Upper lobe of left lung (tissue), 6 donors: ENCODE data around the gene MXD3. TPM values are rescaled to one million over a fixed set of nuclear protein-coding genes. Genes with fewer than 3 reads are reported as not detected.

Source experiments
- ATAC-seq, 2 donors: fragments of 200-7000 bp; cut with Tn5 transposase; one replicate each; pipeline ENCODE4 v1.9.1; 2022; ENCODE audit warnings: mild to moderate bottlenecking in 2 of 2, moderate library complexity in 2 of 2; ENCODE audit not compliant: low FRiP score in 2 of 2
- DNase-seq, 2 donors: peaks; one replicate each; pipeline ENCODE4 v3.0.0-alpha.2; 2019 to 2020
- H3K27ac ChIP-seq, 4 donors: fragments of 200-600 bp; sonication (generic); one replicate each; pipeline ENCODE4 v1.5.1; 2016 to 2019
- H3K27me3 ChIP-seq, 4 donors: fragments of 200-600 bp; sonication (generic); one replicate each; pipeline ENCODE4 v1.5.1; 2017 to 2019
- H3K36me3 ChIP-seq, 4 donors: fragments of 200-600 bp; sonication (generic); one replicate each; pipeline ENCODE4 v1.5.1; 2016 to 2019
- H3K4me1 ChIP-seq, 4 donors: fragments of 200-600 bp; sonication (generic); one replicate each; pipeline ENCODE4 v1.5.1; 2018 to 2019
- H3K4me3 ChIP-seq, 4 donors: fragments of 200-600 bp; sonication (generic); one replicate each; pipeline ENCODE4 v1.5.1; 2017 to 2019; ENCODE audit warnings: mild to moderate bottlenecking in 2 of 4, moderate library complexity in 1 of 4
- H3K9me3 ChIP-seq, 4 donors: fragments of 200-600 bp; sonication (generic); one replicate each; pipeline ENCODE4 v1.5.1; 2018 to 2019
- EP300 ChIP-seq, 4 donors: sonication (generic); formaldehyde crosslinking; IDR thresholded peaks; one replicate each; pipeline ENCODE4 v1.5.1; 2017; ENCODE audit warnings: antibody characterized with exemption in 4 of 4, control low read depth in 2 of 4
- POLR2A ChIP-seq, 4 donors: fragments of 450-650 bp; IDR thresholded peaks; one replicate each; pipeline ENCODE4 v1.5.1; 2016 to 2017; ENCODE audit warnings: antibody characterized with exemption in 4 of 4, mild to moderate bottlenecking in 2 of 4
- POLR2AphosphoS5 ChIP-seq, 2 donors: sonication (generic); formaldehyde crosslinking; IDR thresholded peaks; one replicate each; pipeline ENCODE4 v1.5.1; 2017; ENCODE audit warnings: antibody characterized with exemption in 2 of 2
- WGBS, 2 donors: methylation state at CpG; one replicate each; pipeline ENCODE4 v1.1.5; 2017 to 2018; 5-methylcytosine and 5-hydroxymethylcytosine counted together
- total RNA-seq, 6 donors: library from RNA; depleted of rRNA in 4 of 6; stranded (reverse); fragments of >200 nt in 4 of 6; gene quantifications; one replicate each; pipeline versions ENCODE4 v1.1.0 to v1.2.1, GENCODE V29; 2016 to 2021
- TF ChIP-seq, protein P1 (sequence below), 6 experiments: fragments of 450-650 bp in 4 of 6; fragments of 200-600 bp in 2 of 6; sonication (generic) in 2 of 6; IDR thresholded peaks; one replicate each; pipeline ENCODE4 v1.5.1; 2016 to 2019; ENCODE audit warnings: antibody characterized with exemption in 6 of 6
- donor health status: DM: no; HTN: no; CAD: no; lungs with moderate emphysema.
- donor health status: DM: no; HTN: yes; CAD: no; lungs with severe emphysema.

MXD3 gene
- total RNA-seq, 6 donors from 2014 or later: 8.8 to 29.5 (median 13.6) TPM

DNA sequence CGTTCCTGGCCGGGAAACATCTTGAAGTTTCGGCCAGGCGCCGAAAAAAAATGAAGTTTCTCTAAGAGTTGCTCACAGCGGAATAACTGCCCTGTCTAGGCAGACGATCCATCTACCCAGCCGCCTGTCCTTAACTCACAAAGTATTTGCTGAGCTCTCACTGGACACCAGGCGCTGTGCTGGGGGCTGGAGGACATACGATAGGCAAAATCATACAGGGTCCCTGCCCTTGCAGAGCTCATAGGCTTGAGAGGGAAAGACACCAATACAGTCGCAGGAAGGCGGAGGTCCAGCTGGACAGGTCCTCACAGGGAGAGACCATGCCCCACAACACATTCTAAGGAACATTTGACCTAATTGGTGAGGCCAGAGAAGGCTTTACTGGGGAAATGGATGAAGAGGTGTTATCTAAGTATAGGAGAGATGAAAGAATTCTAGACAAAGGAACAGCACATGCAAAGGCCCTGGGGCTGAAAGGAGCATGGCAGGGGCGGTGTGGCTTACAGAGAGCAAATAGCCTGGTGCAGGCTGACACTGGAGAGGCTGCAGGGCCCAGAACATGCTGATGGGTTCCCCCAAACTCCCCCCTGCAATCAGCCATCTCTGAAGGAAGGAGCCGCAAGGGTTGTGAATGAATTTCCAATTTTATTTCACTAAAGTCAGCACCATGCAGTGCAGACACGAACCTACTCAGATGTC, 2.0 kb upstream of the MXD3 start:
- peaks cover 23 to 35% (median 30%) of the 10 kb centered on the region in 4 donors for H3K4me1 ChIP-seq
- ATAC-seq (no peak), DNase-seq (no peak)
- no peak overlapping the region for H3K4me3 ChIP-seq
- H3K9me3 ChIP-seq: no peaks in the 10 kb centered on the region
- peaks cover 0 to 7% (median 0%) of the 10 kb centered on the region in 4 donors for H3K36me3 ChIP-seq
- WGBS, 2 donors: 94% methylated on average over 14 to 15 of the region's 15 CpGs
- H3K27ac ChIP-seq: no peak overlapping the region
- TF ChIP-seq POLR2A (IDR thresholded peaks at IDR 0.05): no peak
- TF ChIP-seq POLR2AphosphoS5 (IDR thresholded peaks at IDR 0.05): no peak
- TF ChIP-seq EP300 (IDR thresholded peaks at IDR 0.05): no peak
- TF ChIP-seq, protein P1, sequence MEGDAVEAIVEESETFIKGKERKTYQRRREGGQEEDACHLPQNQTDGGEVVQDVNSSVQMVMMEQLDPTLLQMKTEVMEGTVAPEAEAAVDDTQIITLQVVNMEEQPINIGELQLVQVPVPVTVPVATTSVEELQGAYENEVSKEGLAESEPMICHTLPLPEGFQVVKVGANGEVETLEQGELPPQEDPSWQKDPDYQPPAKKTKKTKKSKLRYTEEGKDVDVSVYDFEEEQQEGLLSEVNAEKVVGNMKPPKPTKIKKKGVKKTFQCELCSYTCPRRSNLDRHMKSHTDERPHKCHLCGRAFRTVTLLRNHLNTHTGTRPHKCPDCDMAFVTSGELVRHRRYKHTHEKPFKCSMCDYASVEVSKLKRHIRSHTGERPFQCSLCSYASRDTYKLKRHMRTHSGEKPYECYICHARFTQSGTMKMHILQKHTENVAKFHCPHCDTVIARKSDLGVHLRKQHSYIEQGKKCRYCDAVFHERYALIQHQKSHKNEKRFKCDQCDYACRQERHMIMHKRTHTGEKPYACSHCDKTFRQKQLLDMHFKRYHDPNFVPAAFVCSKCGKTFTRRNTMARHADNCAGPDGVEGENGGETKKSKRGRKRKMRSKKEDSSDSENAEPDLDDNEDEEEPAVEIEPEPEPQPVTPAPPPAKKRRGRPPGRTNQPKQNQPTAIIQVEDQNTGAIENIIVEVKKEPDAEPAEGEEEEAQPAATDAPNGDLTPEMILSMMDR (IDR thresholded peaks at IDR 0.05): no peak
- no peaks in the 10 kb centered on the region for H3K27me3 ChIP-seq

DNA sequence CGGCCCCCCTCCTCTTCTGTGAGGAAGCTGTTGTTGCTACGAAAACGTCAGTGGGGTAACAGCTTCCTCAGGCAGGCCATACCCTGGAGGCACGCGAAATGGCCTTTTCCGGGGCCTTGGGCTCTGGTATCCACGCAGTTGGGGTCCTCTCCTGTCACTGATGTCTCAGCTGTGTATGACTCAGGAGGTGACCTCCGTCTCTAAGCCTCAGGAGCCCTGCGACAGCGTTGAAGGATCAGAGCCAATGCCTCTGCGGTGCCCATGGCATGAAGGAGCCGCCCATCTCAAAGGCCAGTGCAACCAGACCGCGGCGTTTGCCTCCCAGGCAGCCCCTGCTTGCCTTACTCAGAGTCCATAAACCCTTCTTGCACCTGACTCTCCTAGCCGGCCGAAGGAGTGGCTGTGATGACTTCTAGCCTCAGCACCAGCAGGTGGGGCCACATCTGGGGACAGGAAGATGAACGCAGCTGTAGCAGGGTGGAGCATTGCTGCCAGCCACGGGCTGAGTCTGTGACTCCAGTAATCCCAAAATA, 1.0 kb upstream of the MXD3 start:
- Histone ChIP-seq H3K27ac (no peak overlapping the region), H3K36me3 (peaks cover 0 to 13% (median 0%) of the 10 kb centered on the region in 4 donors), H3K27me3 (no peaks in the 10 kb centered on the region), H3K9me3 (no peaks in the 10 kb centered on the region), H3K4me3 (peak overlapping the region in 3 of 4 donors; percentile 42 to 71 (median 66)), H3K4me1 (peaks cover 27 to 40% (median 30%) of the 10 kb centered on the region in 4 donors)
- ATAC-seq (no peak), DNase-seq (no peak)
- WGBS, 2 donors: 9 to 15% methylated on average over 13 to 19 of the region's 19 CpGs
- TF ChIP-seq POLR2A (IDR thresholded peaks at IDR 0.05) (no peak), POLR2AphosphoS5 (IDR thresholded peaks at IDR 0.05) (no peak), EP300 (IDR thresholded peaks at IDR 0.05) (no peak)
- TF ChIP-seq, protein P1 (IDR thresholded peaks at IDR 0.05): no peak

DNA sequence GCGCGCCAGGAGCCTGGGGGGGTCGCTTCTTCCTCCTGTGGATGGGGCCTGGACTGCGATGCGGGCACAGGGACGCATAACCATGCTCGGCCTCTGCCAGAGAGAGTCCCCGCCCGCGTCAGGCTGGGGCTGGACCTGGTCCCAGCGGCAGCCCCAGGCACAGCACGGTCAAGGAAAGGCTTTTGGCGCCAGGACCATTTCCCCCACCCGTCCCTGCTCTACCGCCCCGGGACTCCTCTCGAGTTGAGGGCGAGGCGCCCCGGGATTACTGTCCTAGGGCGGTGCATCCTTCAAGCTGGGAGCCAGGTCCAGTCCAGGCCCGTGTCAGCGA, 341 bp downstream of the MXD3 start:
- no peaks in the 10 kb centered on the region for H3K27me3 ChIP-seq
- peak overlapping the region in 3 of 4 donors; percentile 42 to 71 (median 66) for H3K4me3 ChIP-seq
- peaks cover 0 to 22% (median 11%) of the 10 kb centered on the region in 4 donors for H3K36me3 ChIP-seq
- 0% methylated on average over 2 of the region's 23 CpGs; no CpG with 5 or more reads in 1 of the 2 donors for WGBS, 2 donors
- ATAC-seq (no peak), DNase-seq (peak in 1 of 2 donors; percentile 80)
- TF ChIP-seq POLR2AphosphoS5 (IDR thresholded peaks at IDR 0.05) (no peak), POLR2A (IDR thresholded peaks at IDR 0.05) (no peak), EP300 (IDR thresholded peaks at IDR 0.05) (no peak)
- TF ChIP-seq, protein P1 (IDR thresholded peaks at IDR 0.05): no peak
- no peaks in the 10 kb centered on the region for H3K9me3 ChIP-seq
- peak overlapping the region in 2 of 4 donors; percentile 16 to 92 for H3K27ac ChIP-seq
- H3K4me1 ChIP-seq: peaks cover 33 to 53% (median 39%) of the 10 kb centered on the region in 4 donors

DNA sequence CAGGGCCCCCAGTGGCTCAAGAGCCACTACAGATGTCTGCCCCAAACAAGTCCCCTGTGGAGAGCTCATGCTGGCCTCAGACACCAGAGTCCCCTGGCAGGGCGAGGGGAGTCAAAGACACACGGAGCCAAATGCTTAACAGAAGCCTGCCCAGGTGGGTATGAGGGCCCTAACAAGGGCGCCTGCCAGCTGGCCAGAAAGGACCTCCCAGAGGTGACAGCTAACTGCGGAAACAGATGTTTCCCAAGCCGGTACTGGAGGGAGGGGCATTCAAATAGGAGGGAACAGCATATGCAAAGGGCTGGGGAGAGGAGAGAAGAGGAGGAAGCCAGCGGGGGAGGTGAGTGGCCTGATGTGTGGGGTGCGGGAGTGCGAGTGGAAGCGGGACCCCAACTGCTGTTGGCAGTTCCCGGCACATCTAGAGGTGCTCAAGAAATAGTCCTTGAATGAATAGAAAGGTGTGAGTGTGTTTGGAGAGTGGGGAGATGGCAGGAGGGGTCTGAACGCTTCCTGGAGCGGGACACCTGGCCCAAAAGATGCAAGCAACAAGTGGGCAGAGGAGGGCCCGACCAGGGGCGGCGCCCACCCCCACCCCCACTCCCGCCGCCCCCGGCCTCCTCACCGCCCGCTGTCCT, 824 bp downstream of the MXD3 start:
- WGBS, 2 donors: 7 to 32% methylated on average over 13 of the region's 20 CpGs
- no peak for ATAC-seq
- Histone ChIP-seq H3K27ac (peak overlapping the region in 3 of 4 donors; percentile 19 to 92 (median 38)), H3K4me3 (peak overlapping the region in 3 of 4 donors; percentile 42 to 71 (median 66)), H3K27me3 (no peaks in the 10 kb centered on the region), H3K4me1 (peaks cover 33 to 56% (median 41%) of the 10 kb centered on the region in 4 donors), H3K9me3 (no peaks in the 10 kb centered on the region), H3K36me3 (peaks cover 0 to 27% (median 15%) of the 10 kb centered on the region in 4 donors)
- peak in 1 of 2 donors; percentile 59 for DNase-seq
- TF ChIP-seq POLR2A (IDR thresholded peaks at IDR 0.05): no peak
- TF ChIP-seq EP300 (IDR thresholded peaks at IDR 0.05): no peak
- TF ChIP-seq, protein P1 (IDR thresholded peaks at IDR 0.05): no peak
- no peak for TF ChIP-seq POLR2AphosphoS5 (IDR thresholded peaks at IDR 0.05)
